GM21717 (cell line): ENCODE data around the gene NF1.
"Not testable (repeated sequence)": the region's sequence is repeated elsewhere in the genome, so short reads cannot be mapped to it uniquely, and the experiment has no call there.

ENCODE experiments used
- ATAC-seq: cut with Tn5 transposase; IDR thresholded peaks from one replicate; pipeline ENCODE4 v1.9.1; 2021; ENCODE audit warnings: mild to moderate bottlenecking, moderate library complexity; ENCODE audit not compliant: unreplicated experiment

NF1 gene

GRCh38 chr17:31122746-31123145, 28.0 kb downstream of the NF1 start:
- ATAC-seq, result no peak

- no peak for ATAC-seq
Measured at GRCh38 chr17:31126318-31126717, 31.5 kb downstream of the NF1 start.

GRCh38 chr17:31128241-31128640, 33.5 kb downstream of the NF1 start:
- no peak for ATAC-seq

- no peak for ATAC-seq
Measured at GRCh38 chr17:31130286-31131224, 35.8 kb downstream of the NF1 start.

GRCh38 chr17:31131299-31131698, 36.5 kb downstream of the NF1 start:
- no peak for ATAC-seq

GRCh38 chr17:31132977-31133376, 38.2 kb downstream of the NF1 start:
- no peak for ATAC-seq

- ATAC-seq, result no peak
Measured at GRCh38 chr17:31134576-31134975, 39.8 kb downstream of the NF1 start.

- no peak for ATAC-seq
Measured at GRCh38 chr17:31136319-31136718, 41.5 kb downstream of the NF1 start.

GRCh38 chr17:31140111-31140510, 45.3 kb downstream of the NF1 start:
- ATAC-seq, result no peak

- ATAC-seq, result no peak
Measured at GRCh38 chr17:31144428-31144827, 49.7 kb downstream of the NF1 start.

GRCh38 chr17:31144836-31145235, 50.1 kb downstream of the NF1 start:
- no peak for ATAC-seq

GRCh38 chr17:31147507-31148202, 52.9 kb downstream of the NF1 start:
- ATAC-seq, result no peak

GRCh38 chr17:31148205-31148604, 53.4 kb downstream of the NF1 start:
- no peak for ATAC-seq

GRCh38 chr17:31152271-31152670, 57.5 kb downstream of the NF1 start:
- ATAC-seq, result no peak

GRCh38 chr17:31155208-31155810, 60.5 kb downstream of the NF1 start:
- ATAC-seq, result no peak

GRCh38 chr17:31156326-31156725, 61.5 kb downstream of the NF1 start:
- ATAC-seq, result no peak

GRCh38 chr17:31156864-31157263, 62.1 kb downstream of the NF1 start:
- not testable (repeated sequence) for ATAC-seq

GRCh38 chr17:31158746-31159377, 64.1 kb downstream of the NF1 start:
- ATAC-seq, result no peak

- no peak for ATAC-seq
Measured at GRCh38 chr17:31163091-31163781, 68.5 kb downstream of the NF1 start.

- no peak for ATAC-seq
Measured at GRCh38 chr17:31167111-31167510, 72.3 kb downstream of the NF1 start.

GRCh38 chr17:31171701-31172100, 76.9 kb downstream of the NF1 start:
- no peak for ATAC-seq
